Measurements from ENCODE around the gene OR2AE1.
"Not testable (repeated sequence)": the region's sequence is repeated elsewhere in the genome, so short reads cannot be mapped to it uniquely, and the experiment has no call there.

Gene OR2AE1

GRCh38 chr7:99881370-99881769, 4.5 kb upstream of the OR2AE1 start:
- no peak overlapping the region for H3K27ac ChIP-seq (ENCODE audit: low read depth, low read length, poor library complexity, severe bottlenecking)
- H3K36me3 ChIP-seq (ENCODE audit: insufficient read depth, low read length): no peaks in the 10 kb centered on the region
- H4K20me1 ChIP-seq (ENCODE audit: insufficient read depth, low read length): no peaks in the 10 kb centered on the region
- TF ChIP-seq EZH2 (IDR thresholded peaks at IDR 0.05; ENCODE audit: borderline replicate concordance, low read length) (no peak), CTCF (IDR thresholded peaks at IDR 0.05; ENCODE audit: low read length) (no peak)
- H3K9me3 ChIP-seq (ENCODE audit: low read length): peaks cover 3% of the 10 kb centered on the region; the same call in 1 of the 2 replicates
- no peak overlapping the region for H3K9ac ChIP-seq (ENCODE audit: low read length)
- H3F3A ChIP-seq (ENCODE audit: insufficient read depth, low read length): no peaks in the 10 kb centered on the region
- no peak overlapping the region for H2AFZ ChIP-seq (ENCODE audit: low read length)
- no peaks in the 10 kb centered on the region for H3K4me1 ChIP-seq (ENCODE audit: insufficient read depth, low read length, severe bottlenecking)
- peaks cover 4% of the 10 kb centered on the region; the same call in 1 of the 2 replicates for H3K27me3 ChIP-seq (ENCODE audit: insufficient read depth, low read length)
- no peaks in the 10 kb centered on the region for H3K79me2 ChIP-seq (ENCODE audit: insufficient read depth, low read length)
- H3K9me2 ChIP-seq (ENCODE audit: low read depth, low read length): no peaks in the 10 kb centered on the region
- H3K4me3 ChIP-seq (ENCODE audit: low read depth, low read length, poor library complexity, severe bottlenecking): no peak overlapping the region
- no peak overlapping the region for H3K4me2 ChIP-seq (ENCODE audit: low read length)

GRCh38 chr7:99876491-99876890, 342 bp downstream of the OR2AE1 start:
- Histone ChIP-seq H3F3A (ENCODE audit: insufficient read depth, low read length) (no peaks in the 10 kb centered on the region), H2AFZ (ENCODE audit: low read length) (no peak overlapping the region), H3K9me3 (ENCODE audit: low read length) (no peaks in the 10 kb centered on the region), H3K4me1 (ENCODE audit: insufficient read depth, low read length, severe bottlenecking) (no peaks in the 10 kb centered on the region), H3K4me3 (ENCODE audit: low read depth, low read length, poor library complexity, severe bottlenecking) (no peak overlapping the region), H3K27me3 (ENCODE audit: insufficient read depth, low read length) (peaks cover 4% of the 10 kb centered on the region; the same call in 1 of the 2 replicates), H3K4me2 (ENCODE audit: low read length) (no peak overlapping the region), H3K9ac (ENCODE audit: low read length) (no peak overlapping the region), H3K36me3 (ENCODE audit: insufficient read depth, low read length) (no peaks in the 10 kb centered on the region), H3K27ac (ENCODE audit: low read depth, low read length, poor library complexity, severe bottlenecking) (no peak overlapping the region), H4K20me1 (ENCODE audit: insufficient read depth, low read length) (no peaks in the 10 kb centered on the region), H3K9me2 (ENCODE audit: low read depth, low read length) (no peaks in the 10 kb centered on the region), H3K79me2 (ENCODE audit: insufficient read depth, low read length) (no peaks in the 10 kb centered on the region)
- TF ChIP-seq EZH2 (IDR thresholded peaks at IDR 0.05; ENCODE audit: borderline replicate concordance, low read length) (no peak), CTCF (IDR thresholded peaks at IDR 0.05; ENCODE audit: low read length) (peak; percentile 36)

GRCh38 chr7:99868246-99868645, 8.6 kb downstream of the OR2AE1 start:
- no peaks in the 10 kb centered on the region for H3K9me3 ChIP-seq (ENCODE audit: low read length)
- no peaks in the 10 kb centered on the region for H3K4me1 ChIP-seq (ENCODE audit: insufficient read depth, low read length, severe bottlenecking)
- no peaks in the 10 kb centered on the region for H3K36me3 ChIP-seq (ENCODE audit: insufficient read depth, low read length)
- TF ChIP-seq CTCF (IDR thresholded peaks at IDR 0.05; ENCODE audit: low read length) (no peak), EZH2 (IDR thresholded peaks at IDR 0.05; ENCODE audit: borderline replicate concordance, low read length) (no peak)
- no peaks in the 10 kb centered on the region for H3K27me3 ChIP-seq (ENCODE audit: insufficient read depth, low read length)
- H3K4me2 ChIP-seq (ENCODE audit: low read length): no peak overlapping the region
- H3K9me2 ChIP-seq (ENCODE audit: low read depth, low read length): no peaks in the 10 kb centered on the region
- H2AFZ ChIP-seq (ENCODE audit: low read length): no peak overlapping the region
- H3K79me2 ChIP-seq (ENCODE audit: insufficient read depth, low read length): no peaks in the 10 kb centered on the region
- H4K20me1 ChIP-seq (ENCODE audit: insufficient read depth, low read length): no peaks in the 10 kb centered on the region
- H3K4me3 ChIP-seq (ENCODE audit: low read depth, low read length, poor library complexity, severe bottlenecking): no peak overlapping the region
- no peaks in the 10 kb centered on the region for H3F3A ChIP-seq (ENCODE audit: insufficient read depth, low read length)
- H3K9ac ChIP-seq (ENCODE audit: low read length): no peak overlapping the region
- H3K27ac ChIP-seq (ENCODE audit: low read depth, low read length, poor library complexity, severe bottlenecking): no peak overlapping the region

GRCh38 chr7:99867477-99867876, 9.4 kb downstream of the OR2AE1 start:
- H3K27ac ChIP-seq (ENCODE audit: low read depth, low read length, poor library complexity, severe bottlenecking); H3K4me2 ChIP-seq (ENCODE audit: low read length); H3K9ac ChIP-seq (ENCODE audit: low read length); H3K79me2 ChIP-seq (ENCODE audit: insufficient read depth, low read length); H3K4me1 ChIP-seq (ENCODE audit: insufficient read depth, low read length, severe bottlenecking); H3K9me3 ChIP-seq (ENCODE audit: low read length); H3K27me3 ChIP-seq (ENCODE audit: insufficient read depth, low read length); H2AFZ ChIP-seq (ENCODE audit: low read length); H3K36me3 ChIP-seq (ENCODE audit: insufficient read depth, low read length); H3K9me2 ChIP-seq (ENCODE audit: low read depth, low read length); H3K4me3 ChIP-seq (ENCODE audit: low read depth, low read length, poor library complexity, severe bottlenecking); H3F3A ChIP-seq (ENCODE audit: insufficient read depth, low read length); H4K20me1 ChIP-seq (ENCODE audit: insufficient read depth, low read length): not testable (repeated sequence)

Data from OCI-LY1 (cell line).